HAP-1 (cell line): ENCODE measurements around the gene GH2.
"Not testable (repeated sequence)": the region's sequence is repeated elsewhere in the genome, so short reads cannot be mapped to it uniquely, and the experiment has no call there.

Experiments used
- DNase-seq, 2 experiments: peaks; one replicate each; pipeline ENCODE4 v3.0.0-alpha.2; 2016 to 2020; ENCODE audit warnings: low spot score in 2 of 2
- H3K27me3 ChIP-seq: fragments of 250-450 bp; sonication (Bioruptor Pico); 2 replicates; pipeline ENCODE4 v1.5.1; 2020; ENCODE audit warnings: low read depth, mild to moderate bottlenecking, moderate library complexity
- H3K36me3 ChIP-seq: fragments of 250-450 bp; sonication (Bioruptor Pico); replicated peaks from 2 replicates; pipeline ENCODE4 v1.5.1; 2020; ENCODE audit warnings: mild to moderate bottlenecking
- H3K4me1 ChIP-seq: fragments of 250-450 bp; sonication (Bioruptor Pico); 2 replicates; pipeline ENCODE4 v1.5.1; 2020; ENCODE audit warnings: mild to moderate bottlenecking
- H3K4me3 ChIP-seq: fragments of 250-450 bp; sonication (Bioruptor Pico); 2 replicates; pipeline ENCODE4 v1.5.1; 2020; ENCODE audit warnings: mild to moderate bottlenecking, moderate library complexity
- H3K9me3 ChIP-seq: fragments of 250-450 bp; sonication (Bioruptor Pico); 2 replicates; pipeline ENCODE4 v1.5.1; 2020; ENCODE audit warnings: mild to moderate bottlenecking, moderate library complexity
- in situ Hi-C: fragments of 300-500 bp; cut with MboI; formaldehyde crosslinking; loops from 3 replicates; pipeline ENCODE4 v1.14.3; 2020; ENCODE audit warnings: low sequenced_read_pairs, inconsistent platforms, mixed read lengths

GH2 gene

GRCh38 chr17:63918789-63919305 is 37.1 kb upstream of the GH2 start, which contains the start of gene GH1:
TSS of gene GH1 (minus strand) at chr17:63918839. CDS start at chr17:63918776, 63 bp downstream.
- not testable (repeated sequence) for H3K36me3 ChIP-seq, DNase-seq, H3K27me3 ChIP-seq, H3K4me1 ChIP-seq, H3K9me3 ChIP-seq, H3K4me3 ChIP-seq
- in situ Hi-C loops = loop anchor here (25.0 kb wide), 1 partner anchor 368 kb away; no protein-coding TSS in a partner anchor

GRCh38 chr17:63918305-63918704 is 36.6 kb upstream of the GH2 start:
- no peaks in the 10 kb centered on the region for H3K9me3 ChIP-seq
- in situ Hi-C loops = loop anchor here (25.0 kb wide), 1 partner anchor 369 kb away; no protein-coding TSS in a partner anchor
- DNase-seq = no peak
- no peaks in the 10 kb centered on the region for H3K4me1 ChIP-seq
- H3K27me3 ChIP-seq = no peaks in the 10 kb centered on the region
- no peak overlapping the region for H3K4me3 ChIP-seq
- H3K36me3 ChIP-seq = no peaks in the 10 kb centered on the region

GRCh38 chr17:63917646-63918045 is 35.9 kb upstream of the GH2 start:
- no peak for DNase-seq
- H3K9me3 ChIP-seq = no peaks in the 10 kb centered on the region
- in situ Hi-C loops = loop anchor here (25.0 kb wide), 1 partner anchor 370 kb away; no protein-coding TSS in a partner anchor
- H3K36me3 ChIP-seq = no peaks in the 10 kb centered on the region
- H3K4me1 ChIP-seq = no peaks in the 10 kb centered on the region
- H3K27me3 ChIP-seq = no peaks in the 10 kb centered on the region
- H3K4me3 ChIP-seq = no peak overlapping the region

GRCh38 chr17:63917206-63917605 is 35.5 kb upstream of the GH2 start:
- not testable (repeated sequence) for H3K4me3 ChIP-seq, H3K4me1 ChIP-seq, H3K9me3 ChIP-seq, DNase-seq, H3K36me3 ChIP-seq, H3K27me3 ChIP-seq
- in situ Hi-C loops = loop anchor here (25.0 kb wide), 1 partner anchor 370 kb away; no protein-coding TSS in a partner anchor

GRCh38 chr17:63916566-63917185 is 34.9 kb upstream of the GH2 start:
- DNase-seq = no peak
- in situ Hi-C loops = loop anchor here (25.0 kb wide), 1 partner anchor 371 kb away; no protein-coding TSS in a partner anchor
- no peak overlapping the region for H3K4me3 ChIP-seq
- H3K36me3 ChIP-seq = no peaks in the 10 kb centered on the region
- H3K27me3 ChIP-seq = no peaks in the 10 kb centered on the region
- H3K4me1 ChIP-seq = no peaks in the 10 kb centered on the region
- H3K9me3 ChIP-seq = no peaks in the 10 kb centered on the region

- in situ Hi-C loops = loop anchor here (25.0 kb wide), 1 partner anchor 372 kb away; no protein-coding TSS in a partner anchor
Measured at GRCh38 chr17:63915753-63916152, 34.0 kb upstream of the GH2 start.

GRCh38 chr17:63914471-63914870 is 32.7 kb upstream of the GH2 start:
- in situ Hi-C loops = loop anchor here (25.0 kb wide), 1 partner anchor 373 kb away; no protein-coding TSS in a partner anchor

More at GRCh38 chr17:63915753-63916152, 34.0 kb upstream of the GH2 start:
- not testable (repeated sequence) for H3K4me3 ChIP-seq, DNase-seq, H3K4me1 ChIP-seq, H3K9me3 ChIP-seq, H3K36me3 ChIP-seq, H3K27me3 ChIP-seq

GRCh38 chr17:63911657-63912100 is 29.9 kb upstream of the GH2 start:
- in situ Hi-C loops = loop anchor here (25.0 kb wide), 1 partner anchor 376 kb away; no protein-coding TSS in a partner anchor
- peak in 1 of 2 experiments; percentile 73 for DNase-seq
- Histone ChIP-seq H3K27me3 (no peaks in the 10 kb centered on the region; the same call in 1 of the 2 replicates), H3K4me1 (no peaks in the 10 kb centered on the region), H3K4me3 (no peak overlapping the region), H3K36me3 (no peaks in the 10 kb centered on the region), H3K9me3 (no peaks in the 10 kb centered on the region)

More at GRCh38 chr17:63914471-63914870, 32.7 kb upstream of the GH2 start:
- Histone ChIP-seq H3K9me3 (no peaks in the 10 kb centered on the region), H3K4me1 (no peaks in the 10 kb centered on the region), H3K36me3 (no peaks in the 10 kb centered on the region), H3K27me3 (no peaks in the 10 kb centered on the region), H3K4me3 (no peak overlapping the region)
- DNase-seq = no peak

- Histone ChIP-seq H3K9me3 (no peaks in the 10 kb centered on the region), H3K4me1 (no peaks in the 10 kb centered on the region), H3K27me3 (no peaks in the 10 kb centered on the region; the same call in 1 of the 2 replicates), H3K36me3 (no peaks in the 10 kb centered on the region), H3K4me3 (no peak within 1 kb of the TSS)
- in situ Hi-C loops = loop anchor here (25.0 kb wide), 1 partner anchor 376 kb away; no protein-coding TSS in a partner anchor
- no peak for DNase-seq
Measured at GRCh38 chr17:63911041-63911635, 29.4 kb upstream of the GH2 start, which contains the start of gene CSHL1. TSS of gene CSHL1 (minus strand) at chr17:63911258. CDS start at chr17:63911196, 62 bp downstream.

GRCh38 chr17:63910096-63910495 is 28.4 kb upstream of the GH2 start:
- Histone ChIP-seq H3K4me1 (no peaks in the 10 kb centered on the region), H3K27me3 (no peaks in the 10 kb centered on the region; the same call in 1 of the 2 replicates), H3K9me3 (no peaks in the 10 kb centered on the region), H3K4me3 (no peak overlapping the region), H3K36me3 (no peaks in the 10 kb centered on the region)
- no peak for DNase-seq
- in situ Hi-C loops = loop anchor here (25.0 kb wide), 1 partner anchor 377 kb away; no protein-coding TSS in a partner anchor

- H3K4me3 ChIP-seq, H3K4me1 ChIP-seq: not testable (repeated sequence)
- in situ Hi-C loops = loop anchor here (25.0 kb wide), 1 partner anchor 378 kb away; no protein-coding TSS in a partner anchor
Measured at GRCh38 chr17:63909586-63909985, 27.8 kb upstream of the GH2 start.

GRCh38 chr17:63907161-63907778 is 25.5 kb upstream of the GH2 start:
- in situ Hi-C loops = loop anchor here (25.0 kb wide), 1 partner anchor 380 kb away; no protein-coding TSS in a partner anchor
- H3K27me3 ChIP-seq, H3K36me3 ChIP-seq: not testable (repeated sequence)

More at GRCh38 chr17:63909586-63909985, 27.8 kb upstream of the GH2 start:
- DNase-seq, H3K9me3 ChIP-seq, H3K36me3 ChIP-seq, H3K27me3 ChIP-seq: not testable (repeated sequence)

GRCh38 chr17:63904796-63905195 is 23.1 kb upstream of the GH2 start:
- H3K4me1 ChIP-seq, H3K27me3 ChIP-seq, H3K9me3 ChIP-seq, H3K4me3 ChIP-seq, DNase-seq, H3K36me3 ChIP-seq: not testable (repeated sequence)
- in situ Hi-C loops = loop anchor here (25.0 kb wide), 1 partner anchor 383 kb away; no protein-coding TSS in a partner anchor

More at GRCh38 chr17:63907161-63907778, 25.5 kb upstream of the GH2 start:
- not testable (repeated sequence) for H3K4me3 ChIP-seq, H3K9me3 ChIP-seq, H3K4me1 ChIP-seq
- peak in 1 of 2 experiments; percentile 49 for DNase-seq
